Dedifferentiated amniotic fluid mesenchymal stem cell (primary cell): ENCODE measurements around the gene SMARCB1.

ENCODE experiments used
- DNase-seq: peaks from one replicate; pipeline ENCODE4 v3.0.0-alpha.2; 2016; ENCODE audit errors: extremely low spot score

SMARCB1 gene

DNA sequence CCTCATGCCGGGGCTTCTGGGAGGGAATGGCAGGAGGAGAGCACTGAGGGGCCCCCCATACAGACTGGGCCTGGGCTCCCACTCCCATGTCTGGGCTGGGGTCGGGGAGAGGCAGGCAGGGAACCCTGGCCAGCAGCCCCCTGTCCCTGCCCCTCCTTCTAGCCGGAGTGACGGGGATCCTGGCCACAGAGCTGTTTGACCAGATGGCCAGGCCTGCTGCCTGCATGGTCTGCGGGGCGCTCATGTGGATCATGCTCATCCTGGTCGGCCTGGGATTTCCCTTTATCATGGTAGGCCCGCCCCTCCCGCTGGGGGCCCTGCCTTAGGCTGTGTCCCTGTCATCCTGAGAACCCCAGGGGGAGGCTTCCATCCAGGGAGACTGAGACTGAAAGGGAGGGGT, 97.4 kb downstream of the SMARCB1 start:
- DNase-seq: no peak
